OCI-LY1 (cell line): ENCODE data around the gene A2ML1.

Source experiments
- EZH2 ChIP-seq: fragments of 200-600 bp; sonication (generic), shearing (Covaris generic); IDR thresholded peaks from 2 replicates; pipeline ENCODE4 v1.8.0; 2017; ENCODE audit warnings: borderline replicate concordance, mixed run types, mild to moderate bottlenecking, antibody characterized with exemption, low read length, moderate library complexity, mixed read lengths
- TF ChIP-seq, protein P1 (sequence below): fragments of 200-600 bp; sonication (generic), shearing (Covaris generic); IDR thresholded peaks from 2 replicates; pipeline ENCODE4 v1.5.1; 2017; ENCODE audit warnings: mild to moderate bottlenecking, antibody characterized with exemption, low read length, moderate library complexity, mixed read lengths

GRCh38 chr12:8832500-8832899, 10.1 kb downstream of the A2ML1 start:
- TF ChIP-seq, protein P1, sequence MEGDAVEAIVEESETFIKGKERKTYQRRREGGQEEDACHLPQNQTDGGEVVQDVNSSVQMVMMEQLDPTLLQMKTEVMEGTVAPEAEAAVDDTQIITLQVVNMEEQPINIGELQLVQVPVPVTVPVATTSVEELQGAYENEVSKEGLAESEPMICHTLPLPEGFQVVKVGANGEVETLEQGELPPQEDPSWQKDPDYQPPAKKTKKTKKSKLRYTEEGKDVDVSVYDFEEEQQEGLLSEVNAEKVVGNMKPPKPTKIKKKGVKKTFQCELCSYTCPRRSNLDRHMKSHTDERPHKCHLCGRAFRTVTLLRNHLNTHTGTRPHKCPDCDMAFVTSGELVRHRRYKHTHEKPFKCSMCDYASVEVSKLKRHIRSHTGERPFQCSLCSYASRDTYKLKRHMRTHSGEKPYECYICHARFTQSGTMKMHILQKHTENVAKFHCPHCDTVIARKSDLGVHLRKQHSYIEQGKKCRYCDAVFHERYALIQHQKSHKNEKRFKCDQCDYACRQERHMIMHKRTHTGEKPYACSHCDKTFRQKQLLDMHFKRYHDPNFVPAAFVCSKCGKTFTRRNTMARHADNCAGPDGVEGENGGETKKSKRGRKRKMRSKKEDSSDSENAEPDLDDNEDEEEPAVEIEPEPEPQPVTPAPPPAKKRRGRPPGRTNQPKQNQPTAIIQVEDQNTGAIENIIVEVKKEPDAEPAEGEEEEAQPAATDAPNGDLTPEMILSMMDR = no peak
- TF ChIP-seq EZH2 = no peak
